DMS79 (cell line): ENCODE results near the gene NDUFB2.
"Not testable (repeated sequence)": the region's sequence is repeated elsewhere in the genome, so short reads cannot be mapped to it uniquely, and the experiment has no call there.

ENCODE experiments used
- DNase-seq: peaks from one replicate; lab custom pipeline; 2025; lab: John Stamatoyannopoulos, UW

The NDUFB2 gene

GRCh38 chr7:140672382-140673062 is 24.0 kb upstream of the NDUFB2 start, which contains the start of gene ADCK2:
Gene ADCK2 (plus strand): TSS chr7:140672945. CDS start chr7:140673331, 386 bp downstream.
- DNase-seq: peak; percentile 34

- peak; percentile 69 for DNase-seq
Observed at GRCh38 chr7:140673063-140673773, 23.3 kb upstream of the NDUFB2 start.

GRCh38 chr7:140673774-140674155 is 22.7 kb upstream of the NDUFB2 start:
- DNase-seq: peak; percentile 24

GRCh38 chr7:140674356-140674800 is 22.1 kb upstream of the NDUFB2 start:
- peak; percentile 64 for DNase-seq

- no peak for DNase-seq
Observed at GRCh38 chr7:140674899-140675701, 21.4 kb upstream of the NDUFB2 start.

- DNase-seq: no peak
Observed at GRCh38 chr7:140675726-140676125, 20.8 kb upstream of the NDUFB2 start.

GRCh38 chr7:140676306-140676705 is 20.2 kb upstream of the NDUFB2 start:
- DNase-seq: no peak

- DNase-seq: not testable (repeated sequence)
Observed at GRCh38 chr7:140676956-140677355, 19.6 kb upstream of the NDUFB2 start.

GRCh38 chr7:140677496-140677895 is 19.0 kb upstream of the NDUFB2 start:
- no peak for DNase-seq

GRCh38 chr7:140678081-140678815 is 18.3 kb upstream of the NDUFB2 start:
- DNase-seq: no peak

- DNase-seq: no peak
Observed at GRCh38 chr7:140678816-140679130, 17.7 kb upstream of the NDUFB2 start.

- no peak for DNase-seq
Observed at GRCh38 chr7:140679186-140679585, 17.3 kb upstream of the NDUFB2 start.

- DNase-seq: no peak
Observed at GRCh38 chr7:140680886-140681285, 15.6 kb upstream of the NDUFB2 start.

- DNase-seq: no peak
Observed at GRCh38 chr7:140681766-140682165, 14.7 kb upstream of the NDUFB2 start.

- no peak for DNase-seq
Observed at GRCh38 chr7:140683657-140684056, 12.9 kb upstream of the NDUFB2 start.

- DNase-seq: no peak
Observed at GRCh38 chr7:140684066-140684950, 12.2 kb upstream of the NDUFB2 start.

- DNase-seq: no peak
Observed at GRCh38 chr7:140685407-140686087, 11.0 kb upstream of the NDUFB2 start.

- no peak for DNase-seq
Observed at GRCh38 chr7:140686921-140687320, 9.6 kb upstream of the NDUFB2 start.

- no peak for DNase-seq
Observed at GRCh38 chr7:140688341-140688740, 8.2 kb upstream of the NDUFB2 start.
